HG02870 (cell line): Measurements from ENCODE around the gene DPF1.
"Not testable (repeated sequence)": the region's sequence is repeated elsewhere in the genome, so short reads cannot be mapped to it uniquely, and the experiment has no call there.

Source experiments
- ATAC-seq: cut with Tn5 transposase; IDR thresholded peaks from one replicate; pipeline ENCODE4 v1.9.1; 2021; ENCODE audit warnings: mild to moderate bottlenecking, moderate library complexity; ENCODE audit not compliant: unreplicated experiment

Gene DPF1

GRCh38 chr19:38224014-38224862 lies at the start of gene DPF1:
DPF1 (minus strand) TSS chr19:38224222; CDS start chr19:38224142, 80 bp downstream.
- no peak for ATAC-seq

- ATAC-seq: no peak
Observed at GRCh38 chr19:38273499-38273898, 49.5 kb upstream of the DPF1 start.

GRCh38 chr19:38270587-38271167 lies 46.7 kb upstream of the DPF1 start:
- no peak for ATAC-seq

GRCh38 chr19:38268539-38268938 lies 44.5 kb upstream of the DPF1 start:
- no peak for ATAC-seq

GRCh38 chr19:38267761-38268483 lies 43.9 kb upstream of the DPF1 start:
- no peak for ATAC-seq

GRCh38 chr19:38266981-38267597 lies 43.1 kb upstream of the DPF1 start:
- ATAC-seq: no peak

- no peak for ATAC-seq
Observed at GRCh38 chr19:38265921-38266429, 42.0 kb upstream of the DPF1 start.

GRCh38 chr19:38265213-38265861 lies 41.3 kb upstream of the DPF1 start:
- no peak for ATAC-seq

- no peak for ATAC-seq
Observed at GRCh38 chr19:38264486-38265212, 40.6 kb upstream of the DPF1 start, which contains the start of gene SPINT2. SPINT2 (plus strand) TSS chr19:38264573; CDS start chr19:38264893, 320 bp downstream.

- ATAC-seq: no peak
Observed at GRCh38 chr19:38263689-38264485, 39.9 kb upstream of the DPF1 start.

- no peak for ATAC-seq
Observed at GRCh38 chr19:38262585-38263268, 38.7 kb upstream of the DPF1 start.

GRCh38 chr19:38261942-38262341 lies 37.9 kb upstream of the DPF1 start:
- ATAC-seq: not testable (repeated sequence)

GRCh38 chr19:38255383-38256014 lies 31.5 kb upstream of the DPF1 start:
- ATAC-seq: no peak

GRCh38 chr19:38253788-38254187 lies 29.8 kb upstream of the DPF1 start:
- ATAC-seq: no peak

GRCh38 chr19:38252941-38253691 lies 29.1 kb upstream of the DPF1 start:
- no peak for ATAC-seq

- ATAC-seq: no peak
Observed at GRCh38 chr19:38252385-38252784, 28.4 kb upstream of the DPF1 start.

GRCh38 chr19:38251564-38252051 lies 27.6 kb upstream of the DPF1 start:
- no peak for ATAC-seq
